ENCODE results near the gene SLC26A3. TPM values are rescaled to one million over a fixed set of nuclear protein-coding genes. Genes with fewer than 3 reads are reported as not detected.
"Not testable (repeated sequence)": the region's sequence is repeated elsewhere in the genome, so short reads cannot be mapped to it uniquely, and the experiment has no call there.

SLC26A3 gene
- not detected for total RNA-seq
- long read RNA-seq: 0 reads

- ATAC-seq: no peak
- no peak for DNase-seq
- intact Hi-C loops (cut with micrococcal nuclease): no loop called here
Measured at GRCh38 chr7:107803009-107803610, at the start of gene SLC26A3. SLC26A3 (minus strand) TSS chr7:107803223; CDS start chr7:107794509, 8,714 bp downstream.

DNA sequence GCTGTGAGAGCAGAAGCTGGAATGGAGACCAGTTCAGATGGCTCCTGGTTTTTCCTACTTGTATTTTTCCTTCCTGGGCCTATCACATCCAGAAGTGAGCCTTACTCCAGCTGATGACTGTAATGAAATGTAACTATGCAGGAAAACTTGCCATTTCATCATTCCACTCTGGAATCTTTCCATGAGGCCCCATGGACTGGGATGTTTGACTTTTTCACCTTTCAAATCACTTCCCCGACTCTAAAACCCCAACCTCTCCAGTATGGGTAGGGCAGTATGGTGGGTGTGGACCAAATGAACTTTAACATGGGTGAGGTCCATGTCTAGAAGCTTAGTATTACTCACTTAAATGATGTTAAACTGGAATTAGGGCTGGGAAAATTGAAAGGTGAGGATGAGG, 47.6 kb upstream of the SLC26A3 start:
- no peak for ATAC-seq
- intact Hi-C loops (cut with micrococcal nuclease): no loop called here

DNA sequence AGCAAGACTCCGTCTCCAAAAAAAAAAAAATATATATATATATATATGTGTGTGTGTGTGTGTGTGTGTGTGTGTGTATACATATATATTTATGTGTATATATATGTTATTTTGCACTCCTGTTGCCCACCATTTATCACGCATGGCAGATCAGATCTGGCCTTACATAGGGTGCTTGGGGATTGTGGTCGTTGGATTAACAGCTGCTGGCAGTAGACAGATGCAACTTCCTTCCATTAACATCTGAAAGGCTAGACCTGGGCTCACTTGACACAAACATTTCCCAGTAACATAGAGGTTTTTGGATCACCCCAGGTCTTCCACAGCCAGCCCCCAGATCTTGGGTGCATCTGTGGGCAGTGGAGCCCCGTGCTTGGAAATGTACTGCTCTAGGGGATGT, 47.2 kb upstream of the SLC26A3 start:
- intact Hi-C loops (cut with micrococcal nuclease): no loop called here
- ATAC-seq: no peak
- no peak for DNase-seq

More for the DNA sequence above, 47.6 kb upstream of the SLC26A3 start:
- no peak for DNase-seq

GRCh38 chr7:107848211-107848610, 45.2 kb upstream of the SLC26A3 start:
- DNase-seq; intact Hi-C loops (cut with micrococcal nuclease); ATAC-seq: not testable (repeated sequence)

DNA sequence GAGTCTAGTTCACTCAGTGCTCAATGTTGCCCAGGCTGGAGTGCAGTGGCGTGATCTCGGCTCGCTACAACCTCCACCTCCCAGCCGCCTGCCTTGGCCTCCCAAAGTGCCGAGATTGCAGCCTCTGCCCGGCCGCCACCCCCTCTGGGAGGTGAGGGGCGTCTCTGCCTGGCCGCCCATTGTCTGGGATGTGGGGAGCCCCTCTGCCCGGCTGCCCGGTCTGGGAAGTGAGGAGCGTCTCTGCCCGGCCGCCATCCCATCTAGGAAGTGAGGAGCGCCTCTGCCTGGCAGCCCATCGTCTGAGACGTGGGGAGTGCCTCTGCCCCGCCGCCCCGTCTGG, 44.8 kb upstream of the SLC26A3 start:
- DNase-seq; intact Hi-C loops (cut with micrococcal nuclease); ATAC-seq: not testable (repeated sequence)

GRCh38 chr7:107847168-107847835, 44.3 kb upstream of the SLC26A3 start:
- intact Hi-C loops (cut with micrococcal nuclease): no loop called here
- no peak for ATAC-seq
- no peak for DNase-seq

- intact Hi-C loops (cut with micrococcal nuclease): no loop called here
- peak; percentile 24 for ATAC-seq
- no peak for DNase-seq
Measured at GRCh38 chr7:107846324-107846723, 43.3 kb upstream of the SLC26A3 start.

GRCh38 chr7:107843184-107843583, 40.2 kb upstream of the SLC26A3 start:
- DNase-seq: no peak
- no peak for ATAC-seq
- intact Hi-C loops (cut with micrococcal nuclease): no loop called here

- intact Hi-C loops (cut with micrococcal nuclease): no loop called here
- no peak for ATAC-seq
- DNase-seq: no peak
Measured at GRCh38 chr7:107842213-107842612, 39.2 kb upstream of the SLC26A3 start.

- DNase-seq: no peak
- ATAC-seq: no peak
- intact Hi-C loops (cut with micrococcal nuclease): no loop called here
Measured at GRCh38 chr7:107838816-107839565, 36.0 kb upstream of the SLC26A3 start.

- intact Hi-C loops (cut with micrococcal nuclease): no loop called here
- ATAC-seq: no peak
- DNase-seq: no peak
Measured at GRCh38 chr7:107838024-107838601, 35.1 kb upstream of the SLC26A3 start.

GRCh38 chr7:107837145-107837512, 34.1 kb upstream of the SLC26A3 start:
- intact Hi-C loops (cut with micrococcal nuclease): no loop called here
- DNase-seq: no peak
- no peak for ATAC-seq

DNA sequence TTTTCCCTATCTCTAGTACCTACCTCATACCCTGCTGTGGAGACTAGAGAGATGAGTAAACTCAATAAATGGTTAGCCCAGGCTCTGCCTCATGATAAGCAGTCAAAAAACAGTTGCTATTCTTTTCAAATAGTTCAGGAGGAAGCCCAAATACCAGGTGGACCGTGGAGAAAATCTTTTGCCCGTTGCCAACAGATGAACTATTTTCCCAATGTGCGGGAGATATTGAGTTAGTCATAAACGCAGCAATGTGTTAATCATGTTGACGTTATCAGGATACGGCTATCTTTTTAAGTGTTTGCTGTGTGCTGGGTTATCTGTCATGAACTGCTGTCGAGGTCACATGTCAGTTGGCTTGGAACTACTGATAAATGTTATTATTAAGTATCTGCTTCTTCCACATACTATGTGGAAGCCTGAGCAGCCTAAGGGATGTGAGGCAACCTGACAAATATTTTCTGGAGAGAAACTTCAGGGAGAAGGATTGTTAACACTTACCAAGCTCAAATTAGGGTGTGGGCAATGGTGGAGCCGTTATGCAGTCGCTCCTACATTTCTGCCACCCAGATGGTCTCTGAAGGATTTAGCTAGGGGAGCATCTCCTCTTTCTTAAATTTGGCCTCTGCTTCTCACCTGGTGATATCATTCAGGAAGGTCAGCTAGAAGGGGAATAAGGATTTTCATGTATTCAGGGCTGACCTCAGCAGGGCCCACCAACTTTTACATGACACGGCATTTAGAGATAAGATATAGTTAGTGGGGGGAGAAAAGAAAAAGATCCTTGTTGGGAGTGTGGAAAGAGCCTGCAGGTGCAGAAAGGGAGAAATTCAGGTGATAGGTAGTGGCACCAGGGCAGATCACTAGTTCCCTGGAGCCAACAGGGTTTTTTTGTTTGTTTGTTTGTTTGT, 33.5 kb upstream of the SLC26A3 start:
- ATAC-seq: no peak
- DNase-seq: no peak
- intact Hi-C loops (cut with micrococcal nuclease): no loop called here

GRCh38 chr7:107834401-107834800, 31.4 kb upstream of the SLC26A3 start:
- no peak for ATAC-seq
- no peak for DNase-seq
- intact Hi-C loops (cut with micrococcal nuclease): no loop called here

GRCh38 chr7:107833684-107834106, 30.7 kb upstream of the SLC26A3 start:
- no peak for ATAC-seq
- no peak for DNase-seq
- intact Hi-C loops (cut with micrococcal nuclease): no loop called here

DNA sequence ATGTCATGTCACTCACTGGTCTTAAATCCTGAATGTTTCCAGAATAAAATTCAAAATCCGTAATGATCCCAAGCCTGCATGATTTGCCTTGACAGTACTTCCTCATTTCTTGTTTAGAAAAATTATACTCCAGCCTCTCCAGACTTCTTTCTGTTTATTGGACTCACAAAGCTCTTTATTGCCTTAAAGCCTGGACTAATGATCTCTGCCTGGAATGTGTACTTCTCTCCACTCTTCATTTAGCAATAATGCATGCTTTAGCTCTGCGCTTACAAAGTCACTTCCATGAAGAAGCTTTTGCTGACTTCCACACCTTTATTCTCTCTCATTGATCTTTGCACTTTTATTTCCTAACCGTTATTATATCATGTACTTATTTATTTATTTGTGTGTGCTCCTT, 27.4 kb upstream of the SLC26A3 start:
- DNase-seq: no peak
- ATAC-seq: no peak

GRCh38 chr7:107828540-107828939, 25.5 kb upstream of the SLC26A3 start:
- intact Hi-C loops (cut with micrococcal nuclease): no loop called here
- DNase-seq: no peak
- no peak for ATAC-seq

More for the DNA sequence above, 27.4 kb upstream of the SLC26A3 start:
- intact Hi-C loops (cut with micrococcal nuclease): no loop called here

- intact Hi-C loops (cut with micrococcal nuclease): no loop called here
- DNase-seq (no peak), ATAC-seq (no peak)
Measured at GRCh38 chr7:107827501-107827900, 24.5 kb upstream of the SLC26A3 start.

- DNase-seq (no peak), ATAC-seq (no peak)
- intact Hi-C loops (cut with micrococcal nuclease): no loop called here
Measured at GRCh38 chr7:107826451-107826850, 23.4 kb upstream of the SLC26A3 start.

Measured in left ventricle myocardium superior (tissue), 1 donor.